Stimulated activated CD4-positive, alpha-beta T cell treated with anti-CD3 and anti-CD28 coated beads, Interleukin-12 subunit alpha, Interleukin-12 subunit beta, amount 100 ng/mL, for 48 hours (primary cell): ENCODE measurements around the gene OTOG.

Experiments used
- DNase-seq, 3 donors: peaks; one replicate each; pipeline ENCODE4 v3.0.0-alpha.2; 2020; ENCODE audit warnings: low read depth in 2 of 3, low spot score in 1 of 3

Gene OTOG

DNA sequence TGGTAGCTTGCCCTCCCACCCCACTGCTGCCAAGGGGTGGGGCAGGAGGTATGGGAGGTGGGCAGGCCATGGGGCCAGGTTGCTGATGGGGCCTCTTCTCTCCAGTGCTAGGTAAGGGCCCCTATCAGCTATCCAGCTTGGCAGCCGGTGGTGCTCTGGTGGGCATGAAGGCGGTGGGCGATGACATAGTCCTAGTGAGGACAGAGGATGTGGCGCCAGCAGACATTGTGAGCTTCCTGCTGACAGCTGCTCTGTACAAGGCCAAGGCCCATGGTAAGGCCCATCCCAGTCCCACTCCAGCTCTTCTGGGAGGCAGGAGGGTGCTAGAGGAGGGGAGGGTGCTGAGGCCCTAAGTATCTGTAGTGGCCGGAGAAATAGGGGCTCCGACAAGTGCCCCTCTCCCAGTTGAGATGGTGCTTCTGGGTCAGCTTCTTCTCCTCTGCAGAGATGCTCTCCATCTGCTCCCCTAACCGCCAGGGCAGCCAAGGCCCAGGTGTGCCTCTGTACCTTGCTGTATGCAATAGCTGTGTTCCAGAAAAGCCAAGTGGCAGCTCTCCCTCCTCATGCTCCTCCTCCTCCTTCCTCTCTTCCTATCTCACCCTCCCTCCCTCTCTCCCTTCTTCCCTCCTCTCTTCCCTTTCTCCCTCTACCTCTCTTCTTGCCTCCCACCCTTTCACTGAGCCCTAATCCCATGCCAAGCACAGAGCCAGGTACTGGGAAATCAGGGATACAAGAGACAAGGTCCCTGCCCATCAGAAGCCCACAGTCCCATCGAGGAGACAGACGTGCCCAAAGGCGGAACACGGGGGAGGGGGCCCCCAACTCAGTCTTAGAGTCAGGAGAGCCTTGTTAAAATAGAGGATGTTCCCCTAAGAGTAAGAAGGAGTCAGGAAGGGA, 55.3 kb downstream of the OTOG start:
- no peak for DNase-seq

DNA sequence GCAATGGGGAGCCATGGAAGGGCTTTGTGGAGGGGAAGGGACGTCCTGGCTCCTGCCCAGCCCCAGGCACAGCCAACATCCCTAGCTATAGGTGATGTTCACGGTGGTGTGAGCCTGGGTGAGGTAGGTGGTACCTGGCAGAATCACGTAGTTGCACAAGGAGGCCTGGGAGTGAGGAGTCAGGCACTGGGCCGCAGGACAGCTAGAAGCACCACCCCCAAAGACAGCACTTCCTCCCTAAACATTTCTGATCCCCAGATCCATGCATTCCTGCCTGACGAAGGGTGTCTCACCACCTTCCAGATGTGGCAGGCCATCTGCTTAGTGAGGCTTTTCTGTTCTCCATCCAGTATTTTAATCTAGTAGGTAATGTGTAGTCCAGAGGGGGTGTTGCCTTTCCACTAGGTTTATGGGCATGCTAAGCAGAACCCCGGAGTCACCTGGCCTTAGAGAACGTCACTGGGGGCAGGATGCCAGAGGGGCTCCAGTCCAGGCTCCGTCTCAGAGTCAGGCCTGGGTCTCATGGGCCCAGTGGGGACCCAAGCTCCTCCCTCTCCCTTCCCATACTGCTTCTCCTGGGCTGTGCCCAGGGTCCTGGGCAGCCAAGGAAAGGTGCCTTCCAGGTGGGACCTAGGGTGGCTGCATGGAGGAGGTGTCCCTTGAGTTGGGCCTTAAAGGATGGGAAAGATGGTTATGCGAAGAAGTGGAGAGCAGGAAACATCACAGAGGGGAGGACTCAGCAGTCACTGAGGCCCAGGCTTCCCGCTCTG, 56.2 kb downstream of the OTOG start:
- no peak for DNase-seq

DNA sequence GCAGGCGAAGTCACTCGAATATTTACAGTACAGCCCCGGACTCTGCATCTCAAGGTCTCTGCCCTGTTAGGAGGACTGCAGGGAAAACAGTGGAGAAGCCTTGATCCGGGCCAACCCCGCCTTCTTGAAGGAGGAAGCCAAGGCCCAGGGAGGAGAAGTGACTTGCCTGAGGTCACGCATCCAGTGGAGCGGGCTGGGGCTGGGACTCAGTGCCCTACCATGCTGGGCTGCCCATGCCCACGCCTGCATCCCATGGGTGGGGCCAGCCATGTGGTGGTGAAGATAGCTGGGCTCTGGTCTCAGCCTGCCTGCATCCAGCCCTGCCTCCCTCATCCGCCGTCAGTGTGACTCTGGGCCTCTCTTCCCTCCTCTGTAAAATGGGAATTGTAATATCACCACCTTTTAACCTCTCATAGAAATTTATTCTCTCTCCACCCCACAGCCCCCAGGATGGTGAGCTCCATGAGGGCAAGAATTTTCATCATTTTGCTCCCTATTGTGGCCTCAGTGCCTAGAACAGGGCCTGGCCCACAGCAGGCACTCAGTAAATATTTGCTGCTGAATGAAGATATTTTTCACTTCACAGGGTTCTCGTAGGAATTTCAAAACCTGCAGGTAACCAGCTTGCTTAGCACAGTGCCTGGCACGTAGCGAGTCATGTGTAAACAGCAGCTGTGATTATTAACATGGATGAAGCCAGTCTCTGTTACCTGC, 57.3 kb downstream of the OTOG start:
- DNase-seq, result no peak

DNA sequence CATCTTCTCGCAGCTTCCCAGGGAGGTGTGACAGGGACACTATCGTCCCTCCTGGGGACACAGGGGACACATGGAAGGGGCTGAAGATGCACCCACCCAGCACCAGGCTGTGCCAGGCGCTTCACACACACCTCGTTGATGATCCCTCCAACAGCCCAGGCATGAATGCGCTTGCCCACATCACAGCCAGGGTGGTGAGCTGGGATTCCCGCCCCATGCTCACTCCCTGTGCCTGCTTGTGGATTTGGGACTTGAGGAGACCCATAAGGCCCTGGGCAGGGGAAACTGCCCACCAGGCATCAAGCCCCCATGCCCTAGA, 57.8 kb downstream of the OTOG start:
- no peak for DNase-seq

DNA sequence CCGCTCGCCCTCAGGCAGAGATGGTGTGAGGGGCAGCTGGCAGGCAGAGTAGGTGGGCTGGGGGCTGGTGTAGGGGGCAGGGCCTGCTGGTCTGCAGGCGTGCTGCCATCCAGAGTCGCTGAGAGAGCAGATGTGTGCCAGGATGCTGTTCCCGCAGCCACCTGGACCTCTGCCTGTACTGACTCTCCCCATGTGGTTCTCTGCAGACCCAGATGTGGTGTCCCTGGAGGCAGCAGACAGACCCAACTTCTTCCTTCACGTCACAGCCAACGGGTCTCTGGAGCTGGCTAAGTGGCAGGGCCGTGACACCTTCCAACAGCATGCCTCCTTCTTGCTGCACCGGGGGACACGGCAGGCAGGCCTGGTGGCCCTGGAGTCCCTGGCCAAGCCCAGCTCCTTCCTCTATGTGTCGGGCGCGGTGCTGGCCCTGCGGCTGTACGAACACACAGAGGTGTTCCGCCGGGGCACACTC, 58.6 kb downstream of the OTOG start:
- DNase-seq, result no peak

DNA sequence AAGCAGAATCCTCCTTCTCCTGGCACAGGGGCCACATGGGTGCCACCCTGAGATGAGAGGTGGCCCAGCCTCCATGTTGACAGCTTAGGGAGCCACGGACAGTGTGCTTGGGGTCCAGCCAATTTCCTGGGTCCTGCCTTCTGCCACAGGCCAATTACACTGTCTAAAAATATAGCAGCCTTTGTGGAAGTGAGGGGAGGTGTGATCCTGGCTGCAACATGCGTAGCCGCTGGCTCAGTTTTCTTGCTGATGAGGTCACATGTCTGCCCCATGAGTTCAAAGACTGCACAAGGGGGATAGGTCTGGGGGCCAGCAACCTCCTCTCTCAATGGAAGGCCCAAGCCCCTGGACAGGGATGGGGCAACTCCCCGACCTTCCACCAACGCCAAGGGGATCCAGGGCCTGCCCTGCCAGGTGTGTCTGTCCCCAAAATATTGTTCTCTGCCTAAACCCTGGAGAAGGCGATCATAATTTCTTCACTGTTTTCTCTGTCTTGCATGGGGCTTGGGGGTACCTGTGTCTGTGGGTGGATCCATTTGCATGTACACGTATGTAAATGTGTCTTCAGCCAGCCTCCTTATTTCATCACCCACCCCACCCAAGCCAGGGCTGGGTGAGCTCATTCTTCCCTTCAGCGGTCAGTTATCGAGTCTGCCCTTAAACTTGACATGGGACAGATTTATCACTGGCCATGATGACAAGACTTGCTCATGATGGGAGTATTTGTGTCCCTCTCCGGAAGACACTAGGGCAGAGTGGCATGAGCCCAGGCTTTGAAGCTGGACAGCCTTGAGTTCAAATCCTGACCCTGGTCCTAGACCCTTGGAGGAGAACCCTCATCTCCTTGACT, 59.4 kb downstream of the OTOG start:
- no peak for DNase-seq

DNA sequence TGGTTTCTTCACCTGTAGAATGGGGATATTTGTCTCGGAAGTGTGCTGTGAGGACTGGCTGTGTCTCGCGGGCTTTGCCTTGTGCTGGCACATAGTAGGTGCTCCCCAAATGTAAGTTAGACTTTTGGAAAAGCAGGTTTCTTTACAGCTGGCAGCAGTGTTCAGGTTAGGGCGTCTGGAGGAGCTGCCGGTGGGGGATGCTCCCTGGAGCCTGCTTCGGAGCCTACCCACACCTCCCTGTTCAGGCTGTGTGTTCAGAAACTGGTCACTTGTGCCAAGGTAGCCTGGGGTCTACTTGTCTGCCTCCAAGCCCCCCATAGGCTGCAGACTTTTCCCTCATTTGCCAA, 60.0 kb downstream of the OTOG start:
- DNase-seq, result no peak

DNA sequence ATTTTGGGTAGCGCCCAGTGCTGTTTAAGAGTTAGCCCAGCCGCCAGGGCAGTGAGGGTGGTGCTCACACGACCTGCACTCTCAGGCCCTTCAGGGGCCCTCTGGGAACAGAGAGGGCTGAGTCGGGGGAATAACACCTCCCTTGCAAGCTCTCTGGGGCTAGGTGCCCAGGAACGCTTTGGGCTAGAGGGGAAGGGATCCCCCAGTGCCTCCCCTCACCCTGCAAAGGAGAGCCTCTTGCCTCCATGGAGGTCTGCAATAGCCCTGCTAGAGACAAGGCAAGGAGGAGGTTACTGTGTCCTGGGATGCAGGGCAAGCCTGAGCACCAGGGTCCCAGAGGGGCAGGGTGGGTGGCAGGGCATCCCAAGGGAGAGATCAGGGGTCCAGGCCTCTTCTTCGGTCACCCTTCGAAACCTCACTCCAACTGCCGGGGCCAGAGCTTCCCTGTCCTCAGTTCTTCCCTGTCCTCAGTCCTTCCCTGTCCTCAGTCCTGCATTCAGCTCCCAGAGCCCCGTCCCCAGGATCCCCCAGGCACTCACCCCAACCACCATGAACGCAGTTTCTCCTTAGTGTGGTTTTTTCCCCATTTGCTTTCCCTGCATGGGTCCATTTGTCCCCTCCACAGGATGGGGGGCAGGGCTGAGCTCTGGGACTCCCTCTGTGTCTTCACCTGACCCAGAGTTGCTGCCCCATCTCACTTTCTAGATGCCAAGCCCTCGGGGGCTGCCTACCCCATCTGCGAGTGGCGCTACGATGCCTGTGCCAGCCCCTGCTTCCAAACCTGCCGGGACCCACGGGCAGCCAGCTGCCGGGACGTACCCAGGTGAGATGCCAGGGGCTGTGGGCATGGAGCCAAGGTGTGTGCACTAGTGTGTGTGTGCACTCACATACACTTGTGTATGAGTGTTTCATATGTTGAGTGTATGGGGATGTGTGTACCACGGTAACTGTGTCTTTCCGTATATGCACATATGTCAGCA, 60.8 kb downstream of the OTOG start:
- no peak for DNase-seq

DNA sequence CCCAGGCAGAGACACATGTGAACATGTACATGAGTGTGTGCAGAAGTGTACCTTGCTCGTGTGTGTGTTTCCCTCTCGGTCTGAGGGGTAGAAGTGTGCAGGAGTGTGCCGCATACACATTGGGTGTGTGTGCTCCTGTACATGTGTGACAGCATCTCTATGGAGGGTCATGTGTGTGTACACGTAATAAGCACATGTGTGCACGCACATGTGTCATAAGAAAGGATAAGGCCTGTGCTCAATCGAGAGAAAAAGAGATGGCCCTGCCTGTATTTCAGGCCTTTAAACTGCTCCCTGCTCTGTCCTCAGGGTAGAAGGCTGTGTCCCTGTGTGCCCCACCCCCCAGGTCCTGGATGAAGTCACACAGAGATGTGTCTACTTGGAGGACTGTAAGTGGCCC, 61.8 kb downstream of the OTOG start:
- no peak for DNase-seq

DNA sequence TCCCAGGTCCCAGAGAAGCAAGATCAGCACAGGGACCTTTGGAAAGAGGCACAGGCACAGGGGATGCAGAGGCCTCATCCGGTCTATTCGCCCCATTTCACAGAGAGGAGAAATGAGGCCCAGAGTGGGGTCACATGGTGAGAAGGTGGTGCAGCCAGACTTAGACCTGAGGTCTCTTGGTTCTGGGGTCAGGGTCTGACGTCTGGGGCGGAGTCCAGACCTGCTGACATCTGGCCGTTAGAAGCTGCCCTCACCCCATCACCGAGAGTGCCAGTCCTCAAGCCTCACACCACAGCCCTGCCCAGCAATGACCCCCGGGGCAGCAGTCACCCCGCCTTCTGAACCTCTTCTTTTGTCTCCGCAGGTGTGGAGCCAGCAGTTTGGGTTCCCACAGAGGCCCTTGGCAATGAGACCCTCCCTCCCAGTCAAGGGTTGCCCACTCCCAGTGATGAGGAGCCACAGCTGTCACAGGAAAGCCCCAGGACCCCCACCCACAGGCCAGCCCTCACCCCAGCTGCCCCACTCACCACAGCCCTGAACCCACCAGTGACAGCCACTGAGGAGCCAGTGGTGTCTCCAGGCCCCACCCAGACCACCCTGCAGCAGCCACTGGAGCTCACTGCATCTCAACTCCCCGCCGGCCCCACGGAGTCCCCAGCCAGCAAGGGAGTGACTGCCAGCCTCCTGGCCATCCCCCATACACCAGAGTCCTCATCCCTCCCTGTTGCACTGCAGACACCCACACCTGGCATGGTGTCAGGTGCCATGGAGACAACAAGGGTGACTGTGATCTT, 62.4 kb downstream of the OTOG start:
- no peak for DNase-seq

DNA sequence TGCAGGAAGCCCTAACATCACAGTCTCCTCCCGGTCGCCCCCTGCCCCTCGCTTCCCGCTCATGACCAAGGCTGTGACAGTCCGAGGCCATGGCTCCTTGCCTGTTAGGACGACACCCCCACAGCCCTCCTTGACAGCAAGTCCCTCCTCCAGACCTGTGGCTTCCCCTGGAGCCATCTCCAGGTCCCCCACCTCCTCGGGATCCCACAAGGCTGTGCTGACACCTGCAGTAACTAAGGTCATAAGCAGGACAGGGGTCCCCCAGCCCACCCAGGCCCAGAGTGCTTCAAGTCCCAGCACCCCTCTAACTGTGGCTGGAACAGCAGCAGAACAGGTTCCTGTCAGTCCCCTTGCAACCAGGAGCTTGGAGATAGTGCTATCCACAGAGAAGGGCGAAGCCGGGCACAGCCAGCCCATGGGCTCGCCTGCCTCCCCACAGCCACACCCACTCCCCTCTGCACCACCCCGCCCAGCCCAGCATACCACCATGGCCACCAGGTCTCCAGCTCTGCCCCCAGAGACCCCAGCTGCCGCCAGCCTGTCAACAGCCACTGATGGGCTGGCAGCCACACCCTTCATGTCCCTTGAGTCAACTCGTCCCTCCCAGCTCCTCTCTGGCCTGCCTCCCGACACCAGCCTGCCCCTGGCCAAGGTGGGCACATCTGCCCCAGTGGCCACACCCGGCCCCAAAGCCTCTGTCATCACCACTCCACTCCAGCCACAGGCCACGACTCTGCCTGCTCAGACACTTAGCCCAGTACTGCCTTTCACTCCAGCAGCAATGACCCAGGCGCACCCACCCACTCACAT, 63.2 kb downstream of the OTOG start:
- no peak for DNase-seq

DNA sequence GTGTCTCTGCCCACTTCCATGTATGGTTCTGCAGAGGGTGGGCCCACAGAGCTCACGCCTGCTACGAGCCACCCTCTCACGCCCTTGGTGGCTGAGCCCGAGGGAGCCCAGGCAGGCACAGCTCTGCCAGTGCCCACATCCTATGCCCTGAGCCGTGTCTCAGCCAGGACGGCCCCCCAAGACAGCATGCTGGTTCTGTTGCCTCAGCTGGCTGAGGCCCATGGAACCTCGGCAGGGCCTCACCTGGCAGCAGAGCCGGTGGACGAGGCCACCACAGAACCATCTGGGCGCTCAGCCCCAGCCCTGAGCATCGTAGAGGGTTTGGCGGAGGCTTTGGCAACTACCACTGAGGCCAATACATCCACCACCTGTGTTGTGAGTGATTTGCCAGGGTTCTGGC, 64.0 kb downstream of the OTOG start:
- DNase-seq, result no peak

DNA sequence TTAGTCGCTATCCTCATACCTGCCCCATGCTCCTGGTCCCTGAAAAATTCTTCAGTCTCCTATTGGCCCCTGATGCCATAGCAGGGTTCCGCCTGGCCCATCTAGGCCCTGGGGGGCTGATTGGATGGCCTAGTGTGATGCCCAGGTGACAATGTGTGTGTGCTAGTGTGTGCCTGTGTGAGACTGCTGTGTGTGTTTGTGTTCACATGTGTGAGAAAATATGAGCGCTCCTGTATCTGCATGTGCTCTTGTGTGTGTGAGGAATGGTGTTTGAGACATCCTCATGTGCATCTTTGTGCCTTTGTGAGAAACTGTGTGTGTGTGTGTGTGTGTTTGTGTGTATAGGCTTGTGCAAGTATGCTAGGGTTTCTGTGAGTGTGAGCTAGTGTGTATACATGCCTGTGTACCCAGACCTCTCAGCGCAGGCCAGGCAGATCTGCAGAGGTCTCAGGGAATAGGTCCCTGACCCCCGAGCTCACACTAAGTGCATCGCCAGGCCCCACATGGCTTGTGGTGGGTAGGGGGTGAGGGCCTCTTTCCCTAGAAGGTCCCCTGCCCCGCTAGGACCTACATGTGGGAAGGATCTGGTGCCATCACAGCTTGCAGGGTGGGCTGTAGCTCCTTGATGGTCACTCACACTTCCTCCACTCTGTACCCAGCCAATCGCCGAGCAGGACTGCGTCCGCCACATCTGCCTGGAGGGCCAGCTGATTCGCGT, 64.6 kb downstream of the OTOG start:
- no peak for DNase-seq

DNA sequence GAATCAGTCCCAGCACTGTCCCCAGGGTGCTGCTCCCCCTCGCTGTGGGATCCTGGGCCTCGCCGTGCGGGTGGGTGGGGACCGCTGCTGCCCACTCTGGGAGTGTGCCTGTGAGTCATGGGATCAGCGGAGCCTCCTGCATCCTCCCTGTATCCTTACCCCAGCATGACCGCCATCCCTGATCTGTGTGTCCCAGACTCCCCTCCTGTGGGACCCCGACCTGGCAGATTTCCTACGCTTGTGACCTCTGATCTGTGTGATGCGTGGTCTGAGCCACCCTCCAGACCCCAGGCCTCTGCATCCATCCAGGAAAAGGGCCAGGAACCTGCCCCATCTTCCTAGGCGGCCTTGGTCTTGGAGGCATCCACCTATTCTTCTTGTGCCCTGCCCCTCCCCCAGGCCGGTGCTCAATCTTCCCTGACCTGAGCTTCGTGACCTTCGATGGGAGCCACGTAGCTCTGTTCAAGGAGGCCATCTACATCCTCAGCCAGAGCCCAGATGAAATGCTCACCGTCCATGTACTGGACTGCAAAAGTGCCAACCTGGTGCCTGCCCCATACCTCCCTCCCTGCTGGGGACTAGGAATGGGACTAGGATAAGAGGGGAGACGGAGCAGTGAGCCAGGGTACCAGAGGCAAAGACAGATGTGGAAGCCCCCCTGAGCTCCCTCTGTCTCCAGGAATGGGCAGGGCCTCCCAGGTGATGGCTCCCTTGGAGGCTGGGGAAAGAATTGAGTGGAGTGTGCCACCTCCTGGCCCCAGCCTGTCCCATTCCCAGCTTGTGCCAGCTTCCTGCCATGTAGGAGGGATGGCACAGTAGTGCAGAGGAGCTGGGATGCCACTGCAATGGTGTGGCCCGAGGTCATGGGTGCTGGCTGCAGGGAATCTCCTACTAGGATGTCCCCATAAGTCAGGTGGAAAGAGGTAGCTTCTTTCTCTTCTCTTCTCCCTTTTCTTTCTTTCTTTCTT, 65.4 kb downstream of the OTOG start:
- no peak for DNase-seq

DNA sequence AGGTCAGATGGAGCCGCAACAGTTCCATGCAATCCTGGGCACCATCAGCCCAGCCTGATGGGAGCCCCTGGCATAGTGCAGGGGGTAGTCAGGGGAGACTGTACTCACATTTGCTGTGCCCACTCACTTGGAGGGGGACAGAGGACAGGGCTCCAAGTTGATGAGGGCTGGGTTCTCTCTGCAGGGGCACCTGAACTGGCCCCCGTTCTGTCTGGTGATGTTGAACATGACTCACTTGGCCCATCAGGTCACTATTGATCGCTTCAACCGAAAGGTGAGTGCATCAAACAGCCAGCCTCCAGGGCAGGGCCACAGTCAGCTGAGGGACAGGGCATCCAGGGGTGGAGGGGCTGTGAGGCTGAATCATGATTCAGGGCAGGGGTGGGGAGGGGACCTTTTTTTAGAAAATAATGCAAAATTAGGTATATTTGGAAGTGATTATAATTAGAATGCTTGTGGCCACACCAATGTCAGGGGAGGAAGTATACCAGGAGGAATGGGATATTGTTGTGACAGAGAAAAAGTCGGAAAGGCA, 66.4 kb downstream of the OTOG start:
- DNase-seq, result no peak

DNA sequence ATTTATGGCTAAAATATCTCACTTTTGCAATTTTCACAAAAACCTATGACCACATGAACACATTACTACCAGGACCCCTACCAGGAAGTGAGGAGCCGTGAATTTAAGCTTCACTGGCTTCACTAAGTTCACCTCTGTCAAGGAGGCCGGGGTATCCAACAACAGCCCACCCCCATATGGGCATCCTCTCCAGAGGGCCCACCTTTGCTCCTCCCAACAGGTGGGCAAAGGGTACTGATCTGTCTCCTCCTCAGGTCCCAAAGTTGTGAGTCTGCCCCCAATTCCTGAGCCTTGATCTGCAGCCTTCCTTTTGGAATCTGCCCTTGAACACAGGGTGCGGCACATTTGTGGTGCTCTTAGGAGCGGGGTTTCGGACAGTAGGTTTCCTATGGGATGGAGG, 66.9 kb downstream of the OTOG start:
- no peak for DNase-seq
